ENCODE results near the gene HAUS7. TPM values are rescaled to one million over a fixed set of nuclear protein-coding genes. Genes with fewer than 3 reads are reported as not detected.
A peak's percentile ranks its signal among the peaks of the same experiment; 100 is the strongest.

Gene HAUS7
- total RNA-seq, 4 donors from 2014 or later = 8.2 to 156 (median 16.0) TPM

DNA sequence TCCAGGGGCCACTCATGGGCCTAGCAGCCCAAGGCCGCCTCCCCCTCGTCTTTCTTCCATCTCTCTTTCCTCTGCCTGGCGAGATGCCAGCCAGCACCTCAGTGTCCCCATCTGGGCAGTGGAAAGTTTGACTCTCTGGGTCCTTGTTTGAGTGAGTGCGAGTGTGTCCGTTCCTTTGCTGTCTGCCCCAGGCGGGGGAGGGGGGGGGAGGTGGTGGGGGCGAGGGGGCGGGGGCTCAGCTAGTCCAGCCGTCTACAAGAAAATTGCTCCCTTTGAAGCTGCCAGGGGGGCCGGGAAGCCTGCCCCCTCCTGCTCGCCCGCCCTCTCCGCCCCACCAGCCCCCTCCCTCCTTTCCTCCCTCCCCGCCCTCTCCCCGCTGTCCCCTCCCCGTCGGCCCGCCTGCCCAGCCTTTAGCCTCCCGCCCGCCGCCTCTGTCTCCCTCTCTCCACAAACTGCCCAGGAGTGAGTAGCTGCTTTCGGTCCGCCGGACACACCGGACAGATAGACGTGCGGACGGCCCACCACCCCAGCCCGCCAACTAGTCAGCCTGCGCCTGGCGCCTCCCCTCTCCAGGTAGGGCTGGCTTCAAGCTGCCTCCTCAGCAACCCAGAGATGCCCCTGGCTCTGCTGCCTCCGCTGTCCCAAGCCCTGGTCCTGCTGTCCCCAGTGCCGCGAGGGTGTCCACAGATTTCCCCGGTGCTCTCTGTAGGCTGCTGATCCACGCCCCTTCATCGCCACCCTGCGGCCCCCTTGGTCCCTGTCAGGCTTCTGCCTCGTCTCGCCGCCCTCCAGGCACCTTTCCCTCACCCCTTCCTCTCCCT lies 24.4 kb upstream of the HAUS7 start, which contains the start of gene BGN:
BGN (plus strand) TSS at position 440 of the 821 bp plus-strand sequence. CDS start 9,652 bp downstream, outside the sequence.
- H3K4me1 ChIP-seq = no peaks in the 10 kb centered on the region
- no peaks in the 10 kb centered on the region for H3K27me3 ChIP-seq
- peak within 1 kb of the TSS in 2 of 4 donors; percentile 17 to 31 for H3K27ac ChIP-seq
- H3K9me3 ChIP-seq = no peaks in the 10 kb centered on the region
- no peak for DNase-seq
- peak within 1 kb of the TSS in 2 of 4 donors; percentile 11 to 17 for H3K4me3 ChIP-seq
- TF ChIP-seq POLR2A (IDR thresholded peaks at IDR 0.05) = no peak
- TF ChIP-seq, protein P1, sequence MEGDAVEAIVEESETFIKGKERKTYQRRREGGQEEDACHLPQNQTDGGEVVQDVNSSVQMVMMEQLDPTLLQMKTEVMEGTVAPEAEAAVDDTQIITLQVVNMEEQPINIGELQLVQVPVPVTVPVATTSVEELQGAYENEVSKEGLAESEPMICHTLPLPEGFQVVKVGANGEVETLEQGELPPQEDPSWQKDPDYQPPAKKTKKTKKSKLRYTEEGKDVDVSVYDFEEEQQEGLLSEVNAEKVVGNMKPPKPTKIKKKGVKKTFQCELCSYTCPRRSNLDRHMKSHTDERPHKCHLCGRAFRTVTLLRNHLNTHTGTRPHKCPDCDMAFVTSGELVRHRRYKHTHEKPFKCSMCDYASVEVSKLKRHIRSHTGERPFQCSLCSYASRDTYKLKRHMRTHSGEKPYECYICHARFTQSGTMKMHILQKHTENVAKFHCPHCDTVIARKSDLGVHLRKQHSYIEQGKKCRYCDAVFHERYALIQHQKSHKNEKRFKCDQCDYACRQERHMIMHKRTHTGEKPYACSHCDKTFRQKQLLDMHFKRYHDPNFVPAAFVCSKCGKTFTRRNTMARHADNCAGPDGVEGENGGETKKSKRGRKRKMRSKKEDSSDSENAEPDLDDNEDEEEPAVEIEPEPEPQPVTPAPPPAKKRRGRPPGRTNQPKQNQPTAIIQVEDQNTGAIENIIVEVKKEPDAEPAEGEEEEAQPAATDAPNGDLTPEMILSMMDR (IDR thresholded peaks at IDR 0.05) = no peak
- no peaks in the 10 kb centered on the region for H3K36me3 ChIP-seq

DNA sequence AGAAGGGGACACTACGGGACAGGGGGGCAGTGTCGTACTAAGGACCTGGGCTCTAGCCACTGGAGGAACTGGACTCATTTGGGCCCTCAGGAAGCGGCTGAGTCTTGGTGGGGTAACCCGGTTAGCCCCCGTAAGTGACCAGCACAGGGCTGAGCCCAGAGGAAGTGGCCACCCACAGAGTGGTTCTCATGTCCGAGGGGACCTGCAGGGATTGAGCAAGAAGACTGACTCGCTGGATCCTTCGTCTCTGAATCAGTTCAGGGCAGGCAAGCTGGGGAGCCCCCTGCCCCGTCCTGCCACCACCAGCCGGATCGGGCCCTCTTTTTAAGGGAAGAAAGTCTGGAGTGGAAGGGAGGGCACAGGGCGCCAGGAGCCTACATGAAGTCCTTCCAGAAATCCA lies 23.7 kb upstream of the HAUS7 start:
- Histone ChIP-seq H3K27ac (peak overlapping the region in 1 of 4 donors; percentile 5), H3K36me3 (no peaks in the 10 kb centered on the region), H3K4me3 (no peak overlapping the region), H3K9me3 (no peaks in the 10 kb centered on the region), H3K4me1 (no peaks in the 10 kb centered on the region), H3K27me3 (no peaks in the 10 kb centered on the region)
- no peak for DNase-seq
- no peak for TF ChIP-seq POLR2A (IDR thresholded peaks at IDR 0.05)
- TF ChIP-seq, protein P1 (IDR thresholded peaks at IDR 0.05) = no peak

DNA sequence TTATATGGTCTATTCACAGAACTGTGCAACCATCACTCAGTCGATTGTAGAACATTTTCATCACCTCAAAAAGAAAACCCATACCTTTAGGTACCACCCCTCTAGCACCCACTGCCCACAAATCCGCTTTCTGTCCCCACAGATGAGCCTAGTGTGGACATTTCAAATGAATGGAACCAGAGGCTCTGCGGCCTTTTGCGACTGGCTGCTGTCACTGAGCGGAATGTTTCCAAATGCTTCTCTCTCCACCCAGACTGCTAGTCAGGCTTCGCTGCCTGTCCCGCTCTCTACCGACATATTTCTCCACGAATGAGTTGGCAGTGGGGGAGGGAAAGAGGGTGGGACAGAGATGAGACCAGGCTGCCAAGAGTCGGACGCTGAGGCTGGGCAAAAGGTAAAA lies 22.7 kb upstream of the HAUS7 start:
- TF ChIP-seq POLR2A (IDR thresholded peaks at IDR 0.05) = no peak
- TF ChIP-seq, protein P1 (IDR thresholded peaks at IDR 0.05) = no peak
- no peaks in the 10 kb centered on the region for H3K9me3 ChIP-seq
- no peak overlapping the region for H3K27ac ChIP-seq
- DNase-seq = no peak
- H3K36me3 ChIP-seq = no peaks in the 10 kb centered on the region
- H3K4me1 ChIP-seq = no peaks in the 10 kb centered on the region
- H3K4me3 ChIP-seq = no peak overlapping the region
- no peaks in the 10 kb centered on the region for H3K27me3 ChIP-seq

DNA sequence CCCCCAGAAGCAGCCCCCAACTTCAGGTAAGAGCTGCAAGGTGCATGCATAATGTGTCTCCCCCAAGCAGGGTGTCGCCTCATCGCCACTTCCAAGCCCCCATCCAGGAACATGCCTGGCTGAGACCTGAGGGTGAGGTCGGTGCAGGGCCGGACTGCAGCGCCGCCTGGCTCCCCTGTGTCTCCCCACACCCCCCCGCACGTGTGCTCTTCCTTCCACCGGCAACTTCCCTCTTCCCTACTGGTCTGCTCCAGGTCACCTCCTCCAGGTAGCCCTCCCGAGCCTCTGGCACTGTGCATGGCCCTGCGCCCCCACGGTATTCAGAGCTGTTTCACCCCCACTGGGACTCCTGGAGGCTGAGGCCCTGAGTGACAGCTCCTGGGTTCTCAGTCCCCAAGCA lies 22.2 kb upstream of the HAUS7 start:
- no peaks in the 10 kb centered on the region for H3K9me3 ChIP-seq

DNA sequence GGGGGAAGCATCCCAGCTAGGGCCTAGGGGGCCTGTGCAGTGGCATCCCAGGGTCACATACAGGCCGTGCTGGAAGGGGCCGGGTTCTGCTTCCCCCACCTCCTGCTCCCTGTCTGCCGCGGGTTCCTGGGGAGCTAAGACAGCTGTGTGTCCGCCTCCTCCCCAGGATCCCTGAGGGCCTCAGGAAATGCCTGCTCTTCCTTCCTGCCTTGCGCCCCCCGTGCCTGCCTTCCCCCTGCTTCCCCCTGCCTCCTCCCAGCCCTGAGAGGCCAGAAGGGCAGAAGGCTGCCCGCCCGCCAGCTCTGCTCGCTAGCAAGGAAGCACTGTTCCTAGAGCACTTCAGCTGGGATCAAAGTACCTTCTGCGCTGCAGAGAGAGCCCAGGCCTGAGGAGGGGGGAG lies 21.5 kb upstream of the HAUS7 start:
- Histone ChIP-seq H3K4me1 (no peaks in the 10 kb centered on the region), H3K27ac (no peak overlapping the region), H3K27me3 (no peaks in the 10 kb centered on the region), H3K36me3 (no peaks in the 10 kb centered on the region), H3K4me3 (no peak overlapping the region), H3K9me3 (no peaks in the 10 kb centered on the region)
- no peak for TF ChIP-seq POLR2A (IDR thresholded peaks at IDR 0.05)
- TF ChIP-seq, protein P1 (IDR thresholded peaks at IDR 0.05) = no peak
- DNase-seq = no peak

More for the DNA sequence above, 22.2 kb upstream of the HAUS7 start:
- DNase-seq = no peak
- H3K27me3 ChIP-seq = no peaks in the 10 kb centered on the region
- H3K4me3 ChIP-seq = no peak overlapping the region
- no peak overlapping the region for H3K27ac ChIP-seq
- H3K36me3 ChIP-seq = no peaks in the 10 kb centered on the region
- no peaks in the 10 kb centered on the region for H3K4me1 ChIP-seq
- no peak for TF ChIP-seq POLR2A (IDR thresholded peaks at IDR 0.05)
- TF ChIP-seq, protein P1 (IDR thresholded peaks at IDR 0.05) = no peak

Measured in Peyer's patch (tissue), 4 donors.